GM12865 (cell line): ENCODE data around the gene NUP62.
A peak's percentile ranks its signal among the peaks of the same experiment; 100 is the strongest.

Source experiments
- DNase-seq: peaks from one replicate; pipeline ENCODE4 v3.0.0; 2010; ENCODE audit warnings: low read depth
- H3K4me3 ChIP-seq: 2 replicates; pipeline ENCODE4 v1.5.1; 2011; ENCODE audit warnings: mild to moderate bottlenecking, low read depth, low read length, control low read depth
- TF ChIP-seq, protein P1 (sequence below): IDR thresholded peaks from 2 replicates; pipeline ENCODE4 v1.5.1; 2011; ENCODE audit warnings: low read length, control low read depth, low read depth, inconsistent platforms; ENCODE audit not compliant: insufficient read depth; ENCODE audit errors: missing control alignments

Gene NUP62

GRCh38 chr19:49882643-49883042, 46.7 kb downstream of the NUP62 start:
- TF ChIP-seq, protein P1, sequence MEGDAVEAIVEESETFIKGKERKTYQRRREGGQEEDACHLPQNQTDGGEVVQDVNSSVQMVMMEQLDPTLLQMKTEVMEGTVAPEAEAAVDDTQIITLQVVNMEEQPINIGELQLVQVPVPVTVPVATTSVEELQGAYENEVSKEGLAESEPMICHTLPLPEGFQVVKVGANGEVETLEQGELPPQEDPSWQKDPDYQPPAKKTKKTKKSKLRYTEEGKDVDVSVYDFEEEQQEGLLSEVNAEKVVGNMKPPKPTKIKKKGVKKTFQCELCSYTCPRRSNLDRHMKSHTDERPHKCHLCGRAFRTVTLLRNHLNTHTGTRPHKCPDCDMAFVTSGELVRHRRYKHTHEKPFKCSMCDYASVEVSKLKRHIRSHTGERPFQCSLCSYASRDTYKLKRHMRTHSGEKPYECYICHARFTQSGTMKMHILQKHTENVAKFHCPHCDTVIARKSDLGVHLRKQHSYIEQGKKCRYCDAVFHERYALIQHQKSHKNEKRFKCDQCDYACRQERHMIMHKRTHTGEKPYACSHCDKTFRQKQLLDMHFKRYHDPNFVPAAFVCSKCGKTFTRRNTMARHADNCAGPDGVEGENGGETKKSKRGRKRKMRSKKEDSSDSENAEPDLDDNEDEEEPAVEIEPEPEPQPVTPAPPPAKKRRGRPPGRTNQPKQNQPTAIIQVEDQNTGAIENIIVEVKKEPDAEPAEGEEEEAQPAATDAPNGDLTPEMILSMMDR: no peak
- no peak overlapping the region for H3K4me3 ChIP-seq
- no peak for DNase-seq

DNA sequence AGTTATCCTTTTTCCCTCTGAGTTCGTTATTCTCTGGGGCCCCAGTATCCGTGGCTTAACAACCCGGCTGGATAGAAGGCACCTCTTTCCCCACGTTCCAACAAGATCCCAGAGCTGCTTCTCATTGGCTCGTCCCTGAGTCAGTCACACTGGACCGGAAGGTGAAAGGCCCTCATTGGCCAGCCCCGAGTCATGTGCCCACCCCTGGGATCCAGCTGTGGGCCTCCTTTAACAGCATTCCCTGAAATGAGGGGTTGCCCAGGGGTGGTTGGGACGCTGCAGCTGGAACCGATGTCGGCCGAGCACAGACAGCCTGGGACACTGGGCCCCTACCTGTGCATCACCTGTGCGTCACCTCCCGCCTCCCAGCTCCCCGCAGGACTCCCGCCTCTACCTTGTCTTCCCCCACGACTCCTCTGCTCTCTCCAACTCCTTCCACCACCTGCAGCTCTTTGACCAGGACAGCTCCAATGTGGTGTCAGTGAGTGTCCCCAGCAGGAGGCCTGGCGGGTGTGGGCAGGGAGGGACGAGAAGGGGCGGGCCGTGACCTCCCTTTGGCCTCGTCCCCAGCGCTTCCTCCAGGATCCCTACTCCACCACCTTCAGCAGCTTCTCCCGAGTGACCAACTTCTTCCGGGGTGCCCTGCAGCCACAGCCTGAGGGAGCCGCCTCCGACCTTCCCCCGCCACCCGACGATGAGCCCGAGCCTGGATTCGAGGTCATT, 47.5 kb downstream of the NUP62 start:
- TF ChIP-seq, protein P1: no peak
- H3K4me3 ChIP-seq: no peak overlapping the region
- DNase-seq: no peak

GRCh38 chr19:49881186-49881585, 48.1 kb downstream of the NUP62 start:
- H3K4me3 ChIP-seq: no peak overlapping the region
- TF ChIP-seq, protein P1: no peak
- no peak for DNase-seq

DNA sequence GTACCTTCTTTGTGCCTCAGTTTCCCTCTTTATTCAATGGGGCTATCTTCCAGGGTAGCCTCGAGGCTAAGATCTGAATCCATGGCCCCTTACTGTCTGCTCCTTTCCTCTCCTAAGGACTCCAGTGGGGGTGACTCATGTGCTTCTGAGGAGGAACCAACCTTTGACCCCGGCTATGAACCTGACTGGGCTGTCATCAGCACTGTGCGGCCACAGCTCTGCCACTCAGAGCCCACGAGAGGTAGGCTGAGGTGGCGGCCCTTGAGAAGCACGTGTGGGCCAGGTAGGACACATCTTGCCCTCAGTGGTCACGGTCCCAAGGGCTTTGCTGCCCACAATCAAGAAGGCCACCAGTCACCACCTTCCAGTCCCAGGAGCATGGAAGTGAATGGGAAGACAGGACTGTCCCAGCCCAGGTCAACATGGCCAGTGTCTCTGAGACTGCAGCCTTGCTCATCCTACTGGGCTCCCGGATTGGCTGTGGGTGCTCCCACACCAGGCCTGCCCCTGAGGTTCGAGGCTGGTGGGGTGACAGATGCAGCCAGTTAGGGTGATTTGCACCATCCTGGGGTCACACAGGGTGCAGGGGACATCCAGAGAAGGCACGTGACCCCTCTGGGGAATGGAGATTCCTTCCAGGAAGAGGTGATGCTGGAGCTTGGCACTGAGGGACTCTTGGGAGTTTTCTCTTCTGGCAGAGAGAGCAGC, 49.0 kb downstream of the NUP62 start:
- H3K4me3 ChIP-seq: no peak overlapping the region
- TF ChIP-seq, protein P1: no peak
- DNase-seq: no peak

DNA sequence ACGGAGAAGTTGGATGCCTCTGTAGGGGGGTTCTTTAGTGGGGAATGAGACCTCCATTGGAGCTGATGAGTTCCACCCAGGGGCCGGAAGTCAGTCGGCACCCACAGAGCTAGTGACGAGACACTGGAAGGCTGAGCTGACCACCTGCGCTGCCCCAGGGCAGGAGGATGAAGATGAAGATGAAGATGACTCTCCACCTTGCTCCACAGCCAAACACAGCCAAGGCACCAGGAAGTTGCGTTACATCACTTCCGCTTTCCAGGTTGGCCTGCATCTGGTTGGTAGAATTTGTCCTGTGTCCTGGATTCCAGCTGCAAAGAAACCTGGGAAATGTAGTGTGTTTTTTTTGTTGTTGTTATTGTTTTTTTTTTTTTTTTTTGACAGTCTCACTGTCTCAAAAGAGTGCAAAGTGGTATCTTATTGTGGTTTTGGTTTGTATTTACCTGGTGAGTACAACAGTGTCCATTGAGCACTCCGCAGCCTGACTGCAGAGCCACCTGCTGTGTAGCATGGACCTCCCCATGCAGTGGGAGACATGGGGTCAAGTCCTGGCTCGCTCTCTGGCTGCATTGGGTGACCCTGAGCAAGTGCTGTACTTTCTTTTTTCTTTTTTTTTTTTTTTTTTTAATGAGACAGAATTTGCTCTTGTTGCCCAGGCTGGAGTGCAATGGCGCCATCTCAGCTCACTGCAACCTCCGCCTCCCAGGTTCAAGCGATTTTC, 49.9 kb downstream of the NUP62 start:
- TF ChIP-seq, protein P1: no peak
- no peak overlapping the region for H3K4me3 ChIP-seq
- DNase-seq: no peak

GRCh38 chr19:49878744-49879070, 50.6 kb downstream of the NUP62 start:
- TF ChIP-seq, protein P1: no peak
- no peak for DNase-seq
- peak overlapping the region; percentile 89 for H3K4me3 ChIP-seq
